ENCODE measurements around the gene LONRF3.

GRCh38 chrX:119009071-119009470 lies 34.7 kb downstream of the LONRF3 start:
- TF ChIP-seq, protein P1, sequence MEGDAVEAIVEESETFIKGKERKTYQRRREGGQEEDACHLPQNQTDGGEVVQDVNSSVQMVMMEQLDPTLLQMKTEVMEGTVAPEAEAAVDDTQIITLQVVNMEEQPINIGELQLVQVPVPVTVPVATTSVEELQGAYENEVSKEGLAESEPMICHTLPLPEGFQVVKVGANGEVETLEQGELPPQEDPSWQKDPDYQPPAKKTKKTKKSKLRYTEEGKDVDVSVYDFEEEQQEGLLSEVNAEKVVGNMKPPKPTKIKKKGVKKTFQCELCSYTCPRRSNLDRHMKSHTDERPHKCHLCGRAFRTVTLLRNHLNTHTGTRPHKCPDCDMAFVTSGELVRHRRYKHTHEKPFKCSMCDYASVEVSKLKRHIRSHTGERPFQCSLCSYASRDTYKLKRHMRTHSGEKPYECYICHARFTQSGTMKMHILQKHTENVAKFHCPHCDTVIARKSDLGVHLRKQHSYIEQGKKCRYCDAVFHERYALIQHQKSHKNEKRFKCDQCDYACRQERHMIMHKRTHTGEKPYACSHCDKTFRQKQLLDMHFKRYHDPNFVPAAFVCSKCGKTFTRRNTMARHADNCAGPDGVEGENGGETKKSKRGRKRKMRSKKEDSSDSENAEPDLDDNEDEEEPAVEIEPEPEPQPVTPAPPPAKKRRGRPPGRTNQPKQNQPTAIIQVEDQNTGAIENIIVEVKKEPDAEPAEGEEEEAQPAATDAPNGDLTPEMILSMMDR (IDR thresholded peaks at IDR 0.05): no peak
- TF ChIP-seq ZNF317 (CRISPR knock-in tag; IDR thresholded peaks at IDR 0.05; ENCODE audit: borderline replicate concordance, low read depth) (no peak), KAT7 (CRISPR knock-in tag; IDR thresholded peaks at IDR 0.05; ENCODE audit: borderline replicate concordance) (no peak), NFYB (CRISPR knock-in tag; conservative IDR thresholded peaks at IDR 0.05; ENCODE audit: low read depth) (no peak), CBFB (CRISPR knock-in tag; IDR thresholded peaks at IDR 0.05; ENCODE audit: low read depth) (no peak), JAZF1 (CRISPR knock-in tag; IDR thresholded peaks at IDR 0.05) (no peak), CREB1 (CRISPR knock-in tag; IDR thresholded peaks at IDR 0.05) (no peak)
- TF ChIP-seq, protein P2, sequence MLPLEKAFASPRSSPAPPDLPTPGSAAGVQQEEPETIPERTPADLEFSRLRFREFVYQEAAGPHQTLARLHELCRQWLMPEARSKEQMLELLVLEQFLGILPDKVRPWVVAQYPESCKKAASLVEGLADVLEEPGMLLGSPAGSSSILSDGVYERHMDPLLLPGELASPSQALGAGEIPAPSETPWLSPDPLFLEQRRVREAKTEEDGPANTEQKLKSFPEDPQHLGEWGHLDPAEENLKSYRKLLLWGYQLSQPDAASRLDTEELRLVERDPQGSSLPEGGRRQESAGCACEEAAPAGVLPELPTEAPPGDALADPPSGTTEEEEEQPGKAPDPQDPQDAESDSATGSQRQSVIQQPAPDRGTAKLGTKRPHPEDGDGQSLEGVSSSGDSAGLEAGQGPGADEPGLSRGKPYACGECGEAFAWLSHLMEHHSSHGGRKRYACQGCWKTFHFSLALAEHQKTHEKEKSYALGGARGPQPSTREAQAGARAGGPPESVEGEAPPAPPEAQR (CRISPR knock-in tag; IDR thresholded peaks at IDR 0.05): no peak
- TF ChIP-seq, protein P3, sequence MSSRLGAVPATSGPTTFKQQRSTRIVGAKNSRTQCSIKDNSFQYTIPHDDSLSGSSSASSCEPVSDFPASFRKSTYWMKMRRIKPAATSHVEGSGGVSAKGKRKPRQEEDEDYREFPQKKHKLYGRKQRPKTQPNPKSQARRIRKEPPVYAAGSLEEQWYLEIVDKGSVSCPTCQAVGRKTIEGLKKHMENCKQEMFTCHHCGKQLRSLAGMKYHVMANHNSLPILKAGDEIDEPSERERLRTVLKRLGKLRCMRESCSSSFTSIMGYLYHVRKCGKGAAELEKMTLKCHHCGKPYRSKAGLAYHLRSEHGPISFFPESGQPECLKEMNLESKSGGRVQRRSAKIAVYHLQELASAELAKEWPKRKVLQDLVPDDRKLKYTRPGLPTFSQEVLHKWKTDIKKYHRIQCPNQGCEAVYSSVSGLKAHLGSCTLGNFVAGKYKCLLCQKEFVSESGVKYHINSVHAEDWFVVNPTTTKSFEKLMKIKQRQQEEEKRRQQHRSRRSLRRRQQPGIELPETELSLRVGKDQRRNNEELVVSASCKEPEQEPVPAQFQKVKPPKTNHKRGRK (CRISPR knock-in tag; IDR thresholded peaks at IDR 0.05; ENCODE audit: borderline replicate concordance): no peak
- TF ChIP-seq, protein P4, sequence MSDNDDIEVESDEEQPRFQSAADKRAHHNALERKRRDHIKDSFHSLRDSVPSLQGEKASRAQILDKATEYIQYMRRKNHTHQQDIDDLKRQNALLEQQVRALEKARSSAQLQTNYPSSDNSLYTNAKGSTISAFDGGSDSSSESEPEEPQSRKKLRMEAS (CRISPR knock-in tag; IDR thresholded peaks at IDR 0.05): no peak
